CD14-positive monocyte (primary cell): ENCODE measurements around the gene OLFM2. TPM values are rescaled to one million over a fixed set of nuclear protein-coding genes. Genes with fewer than 3 reads are reported as not detected.
A peak's percentile ranks its signal among the peaks of the same experiment; 100 is the strongest.

Source experiments
- DNase-seq, 3 donors: peaks; one replicate each; pipeline ENCODE4 v3.0.0-alpha.2; 2011 to 2022
- H2AFZ ChIP-seq: 2 replicates; pipeline ENCODE4 v1.6.0; 2012; ENCODE audit warnings: mild to moderate bottlenecking, low read depth, low read length, inconsistent platforms; ENCODE audit not compliant: insufficient read depth, poor library complexity, severe bottlenecking
- H3K27ac ChIP-seq, 2 donors: 1 replicate in 1 of 2; 2 replicates in 1 of 2; pipeline ENCODE4 v1.5.1; 2012 to 2013; ENCODE audit warnings: low read length in 2 of 2, control low read depth in 1 of 2, inconsistent platforms in 1 of 2, low read depth in 1 of 2, mild to moderate bottlenecking in 1 of 2
- H3K27me3 ChIP-seq, 2 donors: one replicate each; pipeline versions ENCODE4 v1.6.0 to v1.6.1; 2011 to 2013; ENCODE audit warnings: low read length in 2 of 2; ENCODE audit not compliant: control insufficient read depth in 2 of 2, insufficient read depth in 2 of 2
- H3K36me3 ChIP-seq, 2 donors: replicated peaks in 1 of 2; 1 replicate in 1 of 2; 2 replicates in 1 of 2; pipeline versions ENCODE4 v1.5.1 to v1.6.1; 2012 to 2013; ENCODE audit warnings: low read length in 2 of 2, control low read depth in 1 of 2, inconsistent platforms in 1 of 2, mild to moderate bottlenecking in 1 of 2; ENCODE audit not compliant: insufficient read depth in 2 of 2, control insufficient read depth in 1 of 2
- H3K4me1 ChIP-seq, 2 donors: 1 replicate in 1 of 2; 2 replicates in 1 of 2; pipeline versions ENCODE4 v1.5.1 to v1.6.1; 2012 to 2013; ENCODE audit warnings: low read length in 2 of 2, control low read depth in 1 of 2, inconsistent platforms in 1 of 2, mild to moderate bottlenecking in 1 of 2, moderate library complexity in 1 of 2; ENCODE audit not compliant: insufficient read depth in 2 of 2, control insufficient read depth in 1 of 2
- H3K4me2 ChIP-seq: replicated peaks from 2 replicates; pipeline ENCODE3; 2012; ENCODE audit warnings: low read length, moderate library complexity, mild to moderate bottlenecking; ENCODE audit not compliant: poor library complexity, severe bottlenecking; ENCODE audit errors: extremely low read depth
- H3K4me3 ChIP-seq, 3 experiments: fragments of 200-600 bp in 1 of 3; sonication (generic) in 1 of 3; replicated peaks in 1 of 3; 1 replicate in 2 of 3; 2 replicates in 1 of 3; pipeline ENCODE4 v1.5.1; 2011 to 2013; ENCODE audit warnings: low read length in 3 of 3, mild to moderate bottlenecking in 3 of 3, control low read depth in 2 of 3, low read depth in 2 of 3, inconsistent platforms in 1 of 3, moderate library complexity in 1 of 3
- H3K79me2 ChIP-seq: 2 replicates; pipeline ENCODE4 v1.6.0; 2012; ENCODE audit warnings: mild to moderate bottlenecking, control low read depth, inconsistent platforms, low read length, moderate library complexity; ENCODE audit not compliant: insufficient read depth
- H3K9ac ChIP-seq: 2 replicates; pipeline ENCODE4 v1.6.0; 2017; ENCODE audit warnings: low read length, mild to moderate bottlenecking; ENCODE audit not compliant: insufficient read depth, poor library complexity, severe bottlenecking
- H3K9me3 ChIP-seq, 2 donors: replicated peaks in 1 of 2; 1 replicate in 1 of 2; 2 replicates in 1 of 2; pipeline versions ENCODE4 v1.5.1 to v1.6.1; 2012 to 2013; ENCODE audit warnings: low read length in 2 of 2, control low read depth in 1 of 2; ENCODE audit not compliant: control insufficient read depth in 1 of 2, insufficient read depth in 1 of 2
- H4K20me1 ChIP-seq: 2 replicates; pipeline ENCODE4 v1.6.0; 2012; ENCODE audit warnings: mild to moderate bottlenecking, low read length, control low read depth, moderate library complexity; ENCODE audit not compliant: insufficient read depth
- H3K27ac Mint-ChIP-seq, 7 donors: one replicate each; pipeline ENCODE4 v1.8.0; 2020; ENCODE audit warnings: mild to moderate bottlenecking in 7 of 7, mixed read lengths in 7 of 7, moderate library complexity in 6 of 7, inconsistent platforms in 2 of 7
- H3K27me3 Mint-ChIP-seq, 3 donors: one replicate each; pipeline ENCODE4 v1.8.0; 2021 to 2022; ENCODE audit warnings: low read depth in 3 of 3, mild to moderate bottlenecking in 3 of 3, mixed read lengths in 3 of 3, moderate library complexity in 3 of 3, inconsistent platforms in 1 of 3
- H3K36me3 Mint-ChIP-seq, 2 donors: one replicate each; pipeline ENCODE4 v1.8.0; 2020; ENCODE audit warnings: mixed read lengths in 2 of 2, inconsistent platforms in 1 of 2, mild to moderate bottlenecking in 1 of 2
- H3K4me1 Mint-ChIP-seq: one replicate; pipeline ENCODE4 v1.8.0; 2020; ENCODE audit warnings: mild to moderate bottlenecking, mixed read lengths
- H3K4me3 Mint-ChIP-seq, 2 donors: one replicate each; pipeline ENCODE4 v1.8.0; 2020; ENCODE audit warnings: mild to moderate bottlenecking in 2 of 2, mixed read lengths in 2 of 2, moderate library complexity in 1 of 2
- H3K9me3 Mint-ChIP-seq, 7 donors: one replicate each; pipeline ENCODE4 v1.8.0; 2020 to 2022; ENCODE audit warnings: mixed read lengths in 7 of 7, mild to moderate bottlenecking in 6 of 7, moderate library complexity in 6 of 7, inconsistent platforms in 2 of 7
- WGBS: methylation state at CpG from one replicate; pipeline ENCODE4 v1.1.5; 2013; ENCODE audit warnings: missing lambda C conversion rate; ENCODE audit not compliant: insufficient coverage; 5-methylcytosine and 5-hydroxymethylcytosine counted together
- intact Hi-C, 2 donors: fragments of 100-400 bp; cut with micrococcal nuclease; formaldehyde crosslinking; loops; one replicate each; pipeline versions ENCODE4 v1.15.0 to v1.15.1; 2023
- polyA plus RNA-seq, 3 donors: library from polyadenylated mRNA; depleted of rRNA in 1 of 3; unstranded in 2 of 3; stranded (reverse) in 1 of 3; fragments of 300-500 nt in 2 of 3; fragments of >200 nt in 1 of 3; fragmentation: Illumina TruSeq in 2 of 3; gene quantifications; 1 replicate in 2 of 3; 2 replicates in 1 of 3; pipeline ENCODE4 v1.2.3, GENCODE V29; 2012 to 2021
- TF ChIP-seq, protein P1 (sequence below): fragments of 200-600 bp; IDR thresholded peaks from one replicate; pipeline ENCODE4 v1.8.0; 2022; ENCODE audit warnings: antibody characterized with exemption, mild to moderate bottlenecking

The OLFM2 gene
- polyA plus RNA-seq, 3 donors, result not detected

DNA sequence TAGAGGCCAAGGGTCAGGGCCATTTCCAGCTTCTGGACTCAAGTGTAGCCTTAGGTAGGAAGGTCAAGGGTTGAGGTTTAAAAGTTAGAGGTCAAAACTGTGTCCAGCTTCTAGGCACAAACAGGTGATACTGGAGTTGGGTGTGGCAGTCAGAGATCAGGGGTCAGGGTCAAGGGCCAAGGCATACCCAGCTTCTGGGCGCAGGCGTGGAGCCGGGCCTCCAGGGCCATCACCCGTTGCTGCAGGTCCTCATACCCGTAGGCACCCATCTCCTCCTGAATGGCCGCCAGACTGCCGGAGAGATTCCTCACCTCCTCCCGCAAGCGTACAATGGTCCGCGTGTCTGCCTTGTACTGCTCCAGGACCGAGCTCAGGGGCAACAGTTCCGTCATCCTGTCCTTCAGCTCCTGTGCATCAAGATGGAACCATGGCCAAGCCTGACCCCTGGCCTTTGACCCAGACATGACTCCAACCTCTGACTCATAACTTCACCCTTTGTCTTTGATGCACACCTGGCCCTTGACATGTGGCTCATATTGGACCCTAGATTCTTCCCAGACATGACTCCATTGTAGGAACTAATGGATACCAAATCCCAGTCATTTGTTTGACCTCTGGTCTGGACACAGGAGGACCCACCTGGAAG is 79.1 kb downstream of the OLFM2 start:
- H3K36me3 ChIP-seq, result no peaks in the 10 kb centered on the region
- TF ChIP-seq, protein P1, sequence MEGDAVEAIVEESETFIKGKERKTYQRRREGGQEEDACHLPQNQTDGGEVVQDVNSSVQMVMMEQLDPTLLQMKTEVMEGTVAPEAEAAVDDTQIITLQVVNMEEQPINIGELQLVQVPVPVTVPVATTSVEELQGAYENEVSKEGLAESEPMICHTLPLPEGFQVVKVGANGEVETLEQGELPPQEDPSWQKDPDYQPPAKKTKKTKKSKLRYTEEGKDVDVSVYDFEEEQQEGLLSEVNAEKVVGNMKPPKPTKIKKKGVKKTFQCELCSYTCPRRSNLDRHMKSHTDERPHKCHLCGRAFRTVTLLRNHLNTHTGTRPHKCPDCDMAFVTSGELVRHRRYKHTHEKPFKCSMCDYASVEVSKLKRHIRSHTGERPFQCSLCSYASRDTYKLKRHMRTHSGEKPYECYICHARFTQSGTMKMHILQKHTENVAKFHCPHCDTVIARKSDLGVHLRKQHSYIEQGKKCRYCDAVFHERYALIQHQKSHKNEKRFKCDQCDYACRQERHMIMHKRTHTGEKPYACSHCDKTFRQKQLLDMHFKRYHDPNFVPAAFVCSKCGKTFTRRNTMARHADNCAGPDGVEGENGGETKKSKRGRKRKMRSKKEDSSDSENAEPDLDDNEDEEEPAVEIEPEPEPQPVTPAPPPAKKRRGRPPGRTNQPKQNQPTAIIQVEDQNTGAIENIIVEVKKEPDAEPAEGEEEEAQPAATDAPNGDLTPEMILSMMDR, result no peak

GRCh38 chr19:9856609-9857008 is 79.7 kb downstream of the OLFM2 start:
- no peak overlapping the region for H3K27ac ChIP-seq
- peaks cover 0 to 12% of the 10 kb centered on the region in 2 donors for H3K4me1 ChIP-seq
- H4K20me1 ChIP-seq, result no peaks in the 10 kb centered on the region
- H3K4me3 ChIP-seq, result no peak overlapping the region
- peaks cover 4 to 12% of the 10 kb centered on the region in 2 donors for H3K36me3 Mint-ChIP-seq
- no peaks in the 10 kb centered on the region for H3K36me3 ChIP-seq
- no peak overlapping the region for H3K9ac ChIP-seq
- peaks cover 0 to 7% (median 3%) of the 10 kb centered on the region in 3 donors for H3K27me3 Mint-ChIP-seq
- H3K4me3 Mint-ChIP-seq, result no peak overlapping the region
- H3K27me3 ChIP-seq, result no peaks in the 10 kb centered on the region
- WGBS, result 100% methylated on average over 9 of the region's 9 CpGs
- intact Hi-C loops, result no loop called here
- no peak overlapping the region for H3K4me2 ChIP-seq
- TF ChIP-seq, protein P1, result no peak
- H3K79me2 ChIP-seq, result no peaks in the 10 kb centered on the region
- peaks cover 0 to 5% (median 4%) of the 10 kb centered on the region in 7 donors for H3K9me3 Mint-ChIP-seq
- H2AFZ ChIP-seq, result no peak overlapping the region
- no peaks in the 10 kb centered on the region for H3K9me3 ChIP-seq
- DNase-seq, result no peak
- peak overlapping the region in 1 of 7 donors; percentile 69 for H3K27ac Mint-ChIP-seq
- H3K4me1 Mint-ChIP-seq, result peaks cover 14% of the 10 kb centered on the region

More for the DNA sequence above, 79.1 kb downstream of the OLFM2 start:
- WGBS, result 97% methylated on average over 12 of the region's 13 CpGs
- Histone ChIP-seq H3K27me3 (no peaks in the 10 kb centered on the region), H4K20me1 (no peaks in the 10 kb centered on the region), H2AFZ (no peak overlapping the region), H3K4me3 (no peak overlapping the region), H3K4me1 (peaks cover 0 to 12% of the 10 kb centered on the region in 2 donors), H3K4me2 (no peak overlapping the region), H3K27ac (no peak overlapping the region), H3K79me2 (no peaks in the 10 kb centered on the region), H3K9me3 (no peaks in the 10 kb centered on the region), H3K9ac (no peak overlapping the region)
- intact Hi-C loops, result no loop called here
- peaks cover 14% of the 10 kb centered on the region for H3K4me1 Mint-ChIP-seq
- peaks cover 4 to 10% of the 10 kb centered on the region in 2 donors for H3K36me3 Mint-ChIP-seq
- no peak for DNase-seq
- H3K9me3 Mint-ChIP-seq, result peaks cover 0 to 5% (median 4%) of the 10 kb centered on the region in 7 donors
- peak overlapping the region in 1 of 7 donors; percentile 69 for H3K27ac Mint-ChIP-seq
- H3K4me3 Mint-ChIP-seq, result no peak overlapping the region
- peaks cover 2 to 9% (median 3%) of the 10 kb centered on the region in 3 donors for H3K27me3 Mint-ChIP-seq
